ENCODE measurements around the gene TSC22D4.

- no peak for TF ChIP-seq CTCF (conservative IDR thresholded peaks at IDR 0.05)
- TF ChIP-seq EZH2 (IDR thresholded peaks at IDR 0.05; ENCODE audit: low read depth): no peak
These were observed 59.9 kb downstream of the TSC22D4 start for GRCh38 chr7:100418930-100419659.
